A549 treated with ZK216348 at 1 μM for 4 hours (cell line): ENCODE data around the gene POTED. TPM values are rescaled to one million over a fixed set of nuclear protein-coding genes. Genes with fewer than 3 reads are reported as not detected.

ENCODE experiments used
- total RNA-seq: library from RNA; stranded (reverse); fragments of 200-300 nt; extraction: Qiagen RNA extraction; gene quantifications from 5 replicates; pipeline ENCODE4 v1.2.3, GENCODE V29; 2022; ENCODE audit warnings: low read depth

POTED gene
- not detected in 5 replicates for total RNA-seq

GRCh38 chr21:13609477-13609876 is at the start of gene POTED:
Gene POTED (plus strand): TSS chr21:13609777. CDS start chr21:13610229, 452 bp downstream.

